HepG2 (cell line): ENCODE data around the gene PCBP2. TPM values are rescaled to one million over a fixed set of nuclear protein-coding genes. Genes with fewer than 3 reads are reported as not detected.

Experiments
- ATAC-seq: fragments of 200-7000 bp; cut with Tn5 transposase; 3 replicates; pipeline ENCODE4 v1.9.1; 2020; ENCODE audit warnings: mild to moderate bottlenecking, moderate library complexity
- BruUV-seq: library from RNA; stranded (reverse); fragments of 400-500 nt; replicated peaks from 2 replicates; lab custom pipeline; 2021; lab: Mats Ljungman, UMichigan
- CTCF ChIA-PET: fragments of 300-600 bp; formaldehyde crosslinking; extraction: SDS; loops from one replicate; lab custom pipeline; 2021; ENCODE audit warnings: low total read pairs, inconsistent platforms, low intra/inter-chr PET ratio; lab: Yijun Ruan, JAX
- POLR2A ChIA-PET: fragments of 350-600 bp; sonication (Branson Sonifier 250); formaldehyde crosslinking; loops from one replicate; lab custom pipeline; 2020; ENCODE audit warnings: antibody characterized with exemption, inconsistent platforms; lab: Yijun Ruan, JAX
- DNase-seq: peaks from one replicate; pipeline ENCODE4 v3.0.0-alpha.2; 2015; ENCODE audit warnings: low spot score
- FAIRE-seq: peaks from 3 replicates; lab custom pipeline; 2011; peaks lifted over from hg19 to GRCh38; lab: Jason Lieb, UNC
- H2AFZ ChIP-seq: one replicate; pipeline ENCODE4 v1.6.1; 2011; ENCODE audit warnings: low read length, inconsistent platforms
- H3K27ac ChIP-seq: fragments of 300-600 bp; 3 replicates; pipeline ENCODE4 v1.8.0; 2011; ENCODE audit warnings: mixed run types, mild to moderate bottlenecking, mixed read lengths, low read length, inconsistent platforms; ENCODE audit not compliant: insufficient read depth; ENCODE audit errors: extremely low read length
- H3K27me3 ChIP-seq, 2 experiments: fragments of 200-600 bp in 1 of 2; 2 replicates in 1 of 2; 3 replicates in 1 of 2; pipeline versions ENCODE4 v1.6.0 to v1.8.0; 2011; ENCODE audit warnings: low read length in 2 of 2, mild to moderate bottlenecking in 2 of 2, moderate library complexity in 2 of 2, inconsistent platforms in 1 of 2; ENCODE audit not compliant: insufficient read depth in 2 of 2, control insufficient read depth in 1 of 2
- H3K36me3 ChIP-seq, 2 experiments: fragments of 200-600 bp in 1 of 2; replicated peaks in 1 of 2; 2 replicates in 1 of 2; 3 replicates in 1 of 2; pipeline versions ENCODE4 v1.5.1 to v1.8.0; 2011; ENCODE audit warnings: low read length in 2 of 2, inconsistent platforms in 1 of 2; ENCODE audit not compliant: insufficient read depth in 2 of 2, control insufficient read depth in 1 of 2
- H3K4me1 ChIP-seq: 2 replicates; pipeline ENCODE4 v1.5.1; 2012; ENCODE audit warnings: low read length, inconsistent platforms; ENCODE audit not compliant: insufficient read depth
- H3K4me2 ChIP-seq: 2 replicates; pipeline ENCODE4 v1.6.0; 2011; ENCODE audit warnings: low read depth, low read length, inconsistent platforms
- H3K4me3 ChIP-seq, 3 experiments: fragments of 200-600 bp in 1 of 3; sonication (generic), shearing (Covaris generic) in 1 of 3; replicated peaks in 1 of 3; 2 replicates each; pipeline ENCODE4 v1.5.1; 2011 to 2016; ENCODE audit warnings: low read length in 3 of 3, inconsistent platforms in 2 of 3, low read depth in 2 of 3, mild to moderate bottlenecking in 2 of 3, control low read depth in 1 of 3, mixed read lengths in 1 of 3; ENCODE audit not compliant: insufficient read depth in 1 of 3
- H3K79me2 ChIP-seq: one replicate; pipeline ENCODE4 v1.6.1; 2011; ENCODE audit warnings: low read length, inconsistent platforms; ENCODE audit not compliant: insufficient read depth
- H3K9ac ChIP-seq: 2 replicates; pipeline ENCODE4 v1.6.0; 2011; ENCODE audit warnings: mild to moderate bottlenecking, low read depth, low read length, inconsistent platforms; ENCODE audit not compliant: insufficient read depth
- H3K9me3 ChIP-seq: 2 replicates; pipeline ENCODE4 v1.5.1; 2012; ENCODE audit warnings: mild to moderate bottlenecking, low read length
- H4K20me1 ChIP-seq: 2 replicates; pipeline ENCODE4 v1.6.0; 2011; ENCODE audit warnings: inconsistent platforms, mild to moderate bottlenecking, low read length, moderate library complexity; ENCODE audit not compliant: insufficient read depth
- AGO2 ChIP-seq: fragments of 200-400 bp; formaldehyde crosslinking; optimal IDR thresholded peaks from 2 replicates; pipeline ENCODE3; 2017; ENCODE audit warnings: mild to moderate bottlenecking, low read depth, low read length, moderate library complexity
- NONO ChIP-seq, 2 experiments: fragments of 450-650 bp in 1 of 2; sonication (generic) in 1 of 2; formaldehyde crosslinking in 1 of 2; IDR thresholded peaks in 1 of 2; conservative IDR thresholded peaks in 1 of 2; 2 replicates each; pipeline versions ENCODE4 v1.6.1 to v1.8.0; 2017 to 2022; ENCODE audit warnings: mild to moderate bottlenecking in 1 of 2, missing genetic modification reagents in 1 of 2, moderate library complexity in 1 of 2
- POLR2AphosphoS2 ChIP-seq: IDR thresholded peaks from 2 replicates; pipeline ENCODE4 v1.6.1; 2011; ENCODE audit warnings: low read depth, low read length, improper control_type of control experiment
- POLR2G ChIP-seq: fragments of 200-400 bp; formaldehyde crosslinking; IDR thresholded peaks from 2 replicates; pipeline ENCODE4 v1.6.1; 2018; ENCODE audit warnings: mild to moderate bottlenecking, low read depth, low read length, moderate library complexity
- ZNF224 ChIP-seq: sonication (generic); formaldehyde crosslinking; IDR thresholded peaks from 2 replicates; pipeline ENCODE4 v1.5.0; 2020; ENCODE audit warnings: mild to moderate bottlenecking, missing genetic modification reagents
- ZNF687 ChIP-seq: sonication (generic); formaldehyde crosslinking; IDR thresholded peaks from 2 replicates; pipeline ENCODE4 v1.5.1; 2020; ENCODE audit warnings: mild to moderate bottlenecking, missing genetic modification reagents, moderate library complexity
- ZNF747 ChIP-seq: sonication (generic); formaldehyde crosslinking; IDR thresholded peaks from 2 replicates; pipeline ENCODE4 v1.8.1; 2023; ENCODE audit warnings: missing genetic modification reagents, mild to moderate bottlenecking, borderline replicate concordance
- ZNF800 ChIP-seq: sonication (generic); formaldehyde crosslinking; IDR thresholded peaks from 2 replicates; pipeline ENCODE4 v1.4.0; 2020; ENCODE audit warnings: missing genetic modification reagents
- WGBS: methylation state at CpG from one replicate; pipeline ENCODE4 v1.1.6; 2017; ENCODE audit warnings: low lambda C conversion rate; 5-methylcytosine and 5-hydroxymethylcytosine counted together
- in situ Hi-C: cut with HindIII; loops from 2 replicates; pipeline ENCODE4 v1.10.0; 2017; ENCODE audit warnings: low pct_unique_long_range_greater_than_20kb; ENCODE audit not compliant: extremely low pct_ligation_motif_present
- intact Hi-C: fragments of 100-400 bp; cut with micrococcal nuclease; formaldehyde crosslinking; loops from one replicate; pipeline ENCODE4 v1.10.0; 2022; ENCODE audit not compliant: unreplicated experiment
- polyA plus RNA-seq, 8 experiments: library from polyadenylated mRNA; depleted of rRNA in 3 of 8; stranded (reverse) in 7 of 8; unstranded in 1 of 8; fragments of >200 nt; fragmentation: Illumina TruSeq in 4 of 8; extraction: Trizol in 4 of 8; gene quantifications; 2 replicates each; pipeline versions ENCODE4 v1.2.1 to v1.2.3, GENCODE V29; 2011 to 2016; ENCODE audit warnings: low read depth in 4 of 8, missing spikeins in 1 of 8, mixed read lengths in 1 of 8; ENCODE audit not compliant: insufficient read depth in 1 of 8
- total RNA-seq, 5 experiments: library from RNA; depleted of rRNA; stranded (reverse); fragments of >200 nt; fragmentation: Illumina TruSeq; extraction: Trizol; gene quantifications; 2 replicates each; pipeline ENCODE4 v1.2.3, GENCODE V29; 2016; ENCODE audit warnings: low read depth in 1 of 5
- TF ChIP-seq, protein P1 (sequence below): sonication (generic); formaldehyde crosslinking; IDR thresholded peaks from 2 replicates; pipeline ENCODE4 v1.4.0; 2020; ENCODE audit warnings: missing genetic modification reagents
- TF ChIP-seq, protein P2 (sequence below): IDR thresholded peaks from 2 replicates; pipeline ENCODE4 v1.6.1; 2016; ENCODE audit warnings: mild to moderate bottlenecking, missing biosample characterization, missing genetic modification reagents

PCBP2 gene
- total and polyA plus RNA-seq, 2 of the 13 experiments (the other 11 are each of a cell fraction or from before 2014, with no cell fraction given), result 154 to 345 TPM

- TF ChIP-seq NONO (IDR thresholded peaks at IDR 0.05) (no peak), NONO (CRISPR knock-in tag; conservative IDR thresholded peaks at IDR 0.05) (peak; percentile 24; the same call in 1 of the 2 replicates), POLR2AphosphoS2 (peak; percentile 89; the same call in 1 of the 2 replicates), POLR2G (peak; percentile 43), ZNF800 (CRISPR knock-in tag) (no peak)
- TF ChIP-seq, protein P1, sequence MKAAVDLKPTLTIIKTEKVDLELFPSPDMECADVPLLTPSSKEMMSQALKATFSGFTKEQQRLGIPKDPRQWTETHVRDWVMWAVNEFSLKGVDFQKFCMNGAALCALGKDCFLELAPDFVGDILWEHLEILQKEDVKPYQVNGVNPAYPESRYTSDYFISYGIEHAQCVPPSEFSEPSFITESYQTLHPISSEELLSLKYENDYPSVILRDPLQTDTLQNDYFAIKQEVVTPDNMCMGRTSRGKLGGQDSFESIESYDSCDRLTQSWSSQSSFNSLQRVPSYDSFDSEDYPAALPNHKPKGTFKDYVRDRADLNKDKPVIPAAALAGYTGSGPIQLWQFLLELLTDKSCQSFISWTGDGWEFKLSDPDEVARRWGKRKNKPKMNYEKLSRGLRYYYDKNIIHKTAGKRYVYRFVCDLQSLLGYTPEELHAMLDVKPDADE (CRISPR knock-in tag), result no peak
These were observed 30.2 kb downstream of the PCBP2 start (continued) for GRCh38 chr12:53481939-53482586.

GRCh38 chr12:53482626-53483168 lies 30.8 kb downstream of the PCBP2 start:
- CTCF ChIA-PET, result no interaction called here
- in situ Hi-C loops (no loop called here), intact Hi-C loops (no loop called here)
- no peaks in the 10 kb centered on the region for H3K27me3 ChIP-seq
- H3K9ac ChIP-seq, result no peak overlapping the region
- no peaks in the 10 kb centered on the region for H3K9me3 ChIP-seq
- peaks cover 12% of the 10 kb centered on the region for H4K20me1 ChIP-seq
- ATAC-seq (peak; percentile 2), FAIRE-seq (no peak), DNase-seq (no peak)
- BruUV-seq, result no TSS peak
- no peak overlapping the region for H3K27ac ChIP-seq
- H3K4me3 ChIP-seq, result no peak overlapping the region
- H3K4me2 ChIP-seq, result no peak overlapping the region
- WGBS, result 90% methylated on average over 2 of the region's 18 CpGs
- H3K4me1 ChIP-seq, result no peaks in the 10 kb centered on the region
- H3K36me3 ChIP-seq, result peaks cover 13 to 45% of the 10 kb centered on the region in 2 experiments
- no peak overlapping the region for H2AFZ ChIP-seq
- POLR2A ChIA-PET, result interaction anchor here (0.7 to 4.2 kb wide), 8 partner anchors 10 to 162 kb away, joined by 3 to 58 read pairs (median 6); partner anchors contain the start of genes AAAS, MAP3K12, PRR13 and SP1
- H3K79me2 ChIP-seq, result no peaks in the 10 kb centered on the region
- peak; percentile 42; the same call in 1 of the 2 replicates for TF ChIP-seq ZNF687 (CRISPR knock-in tag)
- no peak for TF ChIP-seq ZNF747 (CRISPR knock-in tag)
- peak; percentile 100 for TF ChIP-seq AGO2
- TF ChIP-seq, protein P2, sequence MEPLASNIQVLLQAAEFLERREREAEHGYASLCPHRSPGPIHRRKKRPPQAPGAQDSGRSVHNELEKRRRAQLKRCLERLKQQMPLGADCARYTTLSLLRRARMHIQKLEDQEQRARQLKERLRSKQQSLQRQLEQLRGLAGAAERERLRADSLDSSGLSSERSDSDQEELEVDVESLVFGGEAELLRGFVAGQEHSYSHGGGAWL (CRISPR knock-in tag), result 0 out of 2 replicates have a peak, but pooled peaks have one; percentile 17
- no peak for TF ChIP-seq ZNF224 (CRISPR knock-in tag)
